Hepatocyte (in vitro differentiated cells): ENCODE data around the gene BORCS5.

Experiments
- EZH2phosphoT487 ChIP-seq: fragments of 200-600 bp; sonication (generic); IDR thresholded peaks from one replicate; pipeline ENCODE4 v1.6.1; 2018; ENCODE audit warnings: antibody characterized with exemption, mild to moderate bottlenecking, low read depth, moderate library complexity; ENCODE audit not compliant: unreplicated experiment, severe bottlenecking
- TF ChIP-seq, protein P1 (sequence below): fragments of 200-600 bp; sonication (generic); IDR thresholded peaks from 2 replicates; pipeline ENCODE4 v1.5.1; 2016; ENCODE audit warnings: antibody characterized with exemption, mild to moderate bottlenecking; ENCODE audit not compliant: poor library complexity

DNA sequence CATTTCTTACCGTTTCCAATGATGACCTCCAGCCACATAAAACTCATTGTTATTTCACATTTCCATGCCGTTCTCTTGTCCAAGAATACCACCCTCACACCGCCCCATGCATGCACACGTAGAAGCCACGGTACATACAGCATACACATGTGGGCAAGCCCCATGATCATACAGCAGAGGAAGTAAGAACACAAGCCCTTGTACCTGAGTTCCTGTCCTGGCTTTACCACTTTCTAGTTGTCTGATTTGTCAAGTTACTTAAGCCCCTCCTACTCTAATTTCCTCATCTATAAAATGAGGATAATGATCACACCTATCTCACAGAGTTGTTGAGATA, 145.9 kb downstream of the BORCS5 start:
- no peak for TF ChIP-seq EZH2phosphoT487
- TF ChIP-seq, protein P1, sequence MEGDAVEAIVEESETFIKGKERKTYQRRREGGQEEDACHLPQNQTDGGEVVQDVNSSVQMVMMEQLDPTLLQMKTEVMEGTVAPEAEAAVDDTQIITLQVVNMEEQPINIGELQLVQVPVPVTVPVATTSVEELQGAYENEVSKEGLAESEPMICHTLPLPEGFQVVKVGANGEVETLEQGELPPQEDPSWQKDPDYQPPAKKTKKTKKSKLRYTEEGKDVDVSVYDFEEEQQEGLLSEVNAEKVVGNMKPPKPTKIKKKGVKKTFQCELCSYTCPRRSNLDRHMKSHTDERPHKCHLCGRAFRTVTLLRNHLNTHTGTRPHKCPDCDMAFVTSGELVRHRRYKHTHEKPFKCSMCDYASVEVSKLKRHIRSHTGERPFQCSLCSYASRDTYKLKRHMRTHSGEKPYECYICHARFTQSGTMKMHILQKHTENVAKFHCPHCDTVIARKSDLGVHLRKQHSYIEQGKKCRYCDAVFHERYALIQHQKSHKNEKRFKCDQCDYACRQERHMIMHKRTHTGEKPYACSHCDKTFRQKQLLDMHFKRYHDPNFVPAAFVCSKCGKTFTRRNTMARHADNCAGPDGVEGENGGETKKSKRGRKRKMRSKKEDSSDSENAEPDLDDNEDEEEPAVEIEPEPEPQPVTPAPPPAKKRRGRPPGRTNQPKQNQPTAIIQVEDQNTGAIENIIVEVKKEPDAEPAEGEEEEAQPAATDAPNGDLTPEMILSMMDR = no peak
